HepG2 (cell line): Measurements from ENCODE around the gene RPL35. TPM values are rescaled to one million over a fixed set of nuclear protein-coding genes. Genes with fewer than 3 reads are reported as not detected.

Source experiments
- BRCA1 ChIP-seq: sonication (generic); formaldehyde crosslinking; IDR thresholded peaks from 2 replicates; pipeline ENCODE4 v1.4.0; 2020; ENCODE audit warnings: missing genetic modification reagents
- EEA1 ChIP-seq: sonication (generic); formaldehyde crosslinking; IDR thresholded peaks from 2 replicates; pipeline ENCODE4 v1.5.1; 2020; ENCODE audit warnings: mild to moderate bottlenecking, missing genetic modification reagents, borderline replicate concordance
- FOXC1 ChIP-seq: sonication (generic); formaldehyde crosslinking; IDR thresholded peaks from 2 replicates; pipeline ENCODE4 v1.8.0; 2022; ENCODE audit warnings: mild to moderate bottlenecking, missing genetic modification reagents, borderline replicate concordance
- HDAC2 ChIP-seq: sonication (generic); formaldehyde crosslinking; IDR thresholded peaks from 2 replicates; pipeline ENCODE4 v1.4.0; 2020; ENCODE audit warnings: missing genetic modification reagents
- HNRNPUL1 ChIP-seq: fragments of 200-400 bp; formaldehyde crosslinking; IDR thresholded peaks from 2 replicates; pipeline ENCODE4 v1.6.1; 2017; ENCODE audit warnings: low read depth, mild to moderate bottlenecking, low read length, moderate library complexity
- HOXA5 ChIP-seq: sonication (generic); formaldehyde crosslinking; IDR thresholded peaks from 2 replicates; pipeline ENCODE4 v1.4.0; 2020; ENCODE audit warnings: missing genetic modification reagents
- IRF2 ChIP-seq: IDR thresholded peaks from 2 replicates; pipeline ENCODE4 v1.6.1; 2018; ENCODE audit warnings: missing genetic modification reagents, missing compliant biosample characterization
- KDM6A ChIP-seq: IDR thresholded peaks from 2 replicates; pipeline ENCODE4 v1.6.1; 2016; ENCODE audit warnings: low read depth
- MATR3 ChIP-seq: sonication (generic); formaldehyde crosslinking; IDR thresholded peaks from 2 replicates; pipeline ENCODE4 v1.4.0; 2020; ENCODE audit warnings: missing genetic modification reagents
- MED13 ChIP-seq: sonication (generic); formaldehyde crosslinking; IDR thresholded peaks from 2 replicates; pipeline ENCODE4 v1.5.0; 2020; ENCODE audit warnings: missing genetic modification reagents
- MIXL1 ChIP-seq: IDR thresholded peaks from 2 replicates; pipeline ENCODE4 v1.6.1; 2016
- MYC ChIP-seq: sonication (generic); formaldehyde crosslinking; IDR thresholded peaks from 2 replicates; pipeline ENCODE4 v1.9.0; 2021; ENCODE audit warnings: missing genetic modification reagents, borderline replicate concordance
- PTBP1 ChIP-seq: fragments of 200-400 bp; formaldehyde crosslinking; IDR thresholded peaks from 2 replicates; pipeline ENCODE4 v1.6.1; 2018; ENCODE audit warnings: low read length, low read depth; ENCODE audit not compliant: poor library complexity, severe bottlenecking
- RFXANK ChIP-seq: IDR thresholded peaks from 2 replicates; pipeline ENCODE4 v1.6.1; 2016
- SIX1 ChIP-seq: sonication (generic); formaldehyde crosslinking; IDR thresholded peaks from 2 replicates; pipeline ENCODE4 v1.4.0; 2020; ENCODE audit warnings: missing genetic modification reagents, borderline replicate concordance
- SMC3 ChIP-seq: IDR thresholded peaks from 2 replicates; pipeline ENCODE4 v1.6.1; 2011; ENCODE audit warnings: low read length, improper control_type of control experiment
- SOX5 ChIP-seq: IDR thresholded peaks from 2 replicates; pipeline ENCODE4 v1.6.1; 2016; ENCODE audit warnings: borderline replicate concordance
- YEATS2 ChIP-seq: sonication (generic); formaldehyde crosslinking; IDR thresholded peaks from 2 replicates; pipeline ENCODE4 v1.4.0; 2020; ENCODE audit warnings: missing genetic modification reagents, borderline replicate concordance
- YY1 ChIP-seq: IDR thresholded peaks from 2 replicates; pipeline ENCODE4 v1.6.1; 2011; ENCODE audit warnings: low read length, low read depth, moderate library complexity, mild to moderate bottlenecking; ENCODE audit not compliant: insufficient read depth, insufficient replicate concordance
- ZBTB38 ChIP-seq: sonication (generic); formaldehyde crosslinking; IDR thresholded peaks from 2 replicates; pipeline ENCODE4 v1.5.1; 2020; ENCODE audit warnings: mild to moderate bottlenecking, missing genetic modification reagents
- ZFP90 ChIP-seq: sonication (generic); formaldehyde crosslinking; IDR thresholded peaks from 2 replicates; pipeline ENCODE4 v1.8.0; 2022; ENCODE audit warnings: missing genetic modification reagents, mild to moderate bottlenecking, inconsistent platforms, borderline replicate concordance
- ZMAT3 ChIP-seq: sonication (generic); formaldehyde crosslinking; conservative IDR thresholded peaks from 2 replicates; pipeline ENCODE4 v1.7.0; 2021; ENCODE audit warnings: missing genetic modification reagents
- ZNF138 ChIP-seq: sonication (generic); formaldehyde crosslinking; IDR thresholded peaks from 2 replicates; pipeline ENCODE4 v1.5.0; 2020; ENCODE audit warnings: mild to moderate bottlenecking, low read depth, missing genetic modification reagents
- ZNF234 ChIP-seq: sonication (generic); formaldehyde crosslinking; conservative IDR thresholded peaks from 2 replicates; pipeline ENCODE4 v1.5.1; 2020; ENCODE audit warnings: mild to moderate bottlenecking, missing genetic modification reagents
- ZNF264 ChIP-seq: sonication (generic); formaldehyde crosslinking; IDR thresholded peaks from 2 replicates; pipeline ENCODE4 v1.4.0; 2020; ENCODE audit warnings: missing genetic modification reagents
- ZNF382 ChIP-seq: sonication (generic); formaldehyde crosslinking; IDR thresholded peaks from 2 replicates; pipeline ENCODE4 v1.5.0; 2020; ENCODE audit warnings: missing genetic modification reagents, mild to moderate bottlenecking, borderline replicate concordance
- ZNF607 ChIP-seq: sonication (generic); formaldehyde crosslinking; IDR thresholded peaks from 2 replicates; pipeline ENCODE4 v1.5.1; 2020; ENCODE audit warnings: missing genetic modification reagents, mild to moderate bottlenecking, borderline replicate concordance
- ZNF629 ChIP-seq: sonication (generic); formaldehyde crosslinking; conservative IDR thresholded peaks from 2 replicates; pipeline ENCODE4 v1.5.0; 2020; ENCODE audit warnings: missing genetic modification reagents
- ZNF720 ChIP-seq: sonication (generic); formaldehyde crosslinking; IDR thresholded peaks from 2 replicates; pipeline ENCODE4 v1.4.0; 2020; ENCODE audit warnings: missing genetic modification reagents
- ZNF883 ChIP-seq: sonication (generic); formaldehyde crosslinking; IDR thresholded peaks from 2 replicates; pipeline ENCODE4 v1.5.1; 2020; ENCODE audit warnings: mild to moderate bottlenecking, missing genetic modification reagents; ENCODE audit errors: not compliant biosample characterization
- polyA plus RNA-seq, 8 experiments: library from polyadenylated mRNA; depleted of rRNA in 3 of 8; stranded (reverse) in 7 of 8; unstranded in 1 of 8; fragments of >200 nt; fragmentation: Illumina TruSeq in 4 of 8; extraction: Trizol in 4 of 8; gene quantifications; 2 replicates each; pipeline versions ENCODE4 v1.2.1 to v1.2.3, GENCODE V29; 2011 to 2016; ENCODE audit warnings: low read depth in 4 of 8, missing spikeins in 1 of 8, mixed read lengths in 1 of 8; ENCODE audit not compliant: insufficient read depth in 1 of 8
- total RNA-seq, 5 experiments: library from RNA; depleted of rRNA; stranded (reverse); fragments of >200 nt; fragmentation: Illumina TruSeq; extraction: Trizol; gene quantifications; 2 replicates each; pipeline ENCODE4 v1.2.3, GENCODE V29; 2016; ENCODE audit warnings: low read depth in 1 of 5
- TF ChIP-seq, protein P1 (sequence below): IDR thresholded peaks from 2 replicates; pipeline ENCODE4 v1.6.1; 2016; ENCODE audit warnings: low read depth, borderline replicate concordance
- TF ChIP-seq, protein P2 (sequence below): sonication (generic); formaldehyde crosslinking; IDR thresholded peaks from 2 replicates; pipeline ENCODE4 v1.5.1; 2020; ENCODE audit warnings: missing genetic modification reagents, mild to moderate bottlenecking, borderline replicate concordance

The RPL35 gene
- total and polyA plus RNA-seq, 2 of the 13 experiments (the other 11 are each of a cell fraction or from before 2014, with no cell fraction given) = 2,153 to 2,935 TPM

DNA sequence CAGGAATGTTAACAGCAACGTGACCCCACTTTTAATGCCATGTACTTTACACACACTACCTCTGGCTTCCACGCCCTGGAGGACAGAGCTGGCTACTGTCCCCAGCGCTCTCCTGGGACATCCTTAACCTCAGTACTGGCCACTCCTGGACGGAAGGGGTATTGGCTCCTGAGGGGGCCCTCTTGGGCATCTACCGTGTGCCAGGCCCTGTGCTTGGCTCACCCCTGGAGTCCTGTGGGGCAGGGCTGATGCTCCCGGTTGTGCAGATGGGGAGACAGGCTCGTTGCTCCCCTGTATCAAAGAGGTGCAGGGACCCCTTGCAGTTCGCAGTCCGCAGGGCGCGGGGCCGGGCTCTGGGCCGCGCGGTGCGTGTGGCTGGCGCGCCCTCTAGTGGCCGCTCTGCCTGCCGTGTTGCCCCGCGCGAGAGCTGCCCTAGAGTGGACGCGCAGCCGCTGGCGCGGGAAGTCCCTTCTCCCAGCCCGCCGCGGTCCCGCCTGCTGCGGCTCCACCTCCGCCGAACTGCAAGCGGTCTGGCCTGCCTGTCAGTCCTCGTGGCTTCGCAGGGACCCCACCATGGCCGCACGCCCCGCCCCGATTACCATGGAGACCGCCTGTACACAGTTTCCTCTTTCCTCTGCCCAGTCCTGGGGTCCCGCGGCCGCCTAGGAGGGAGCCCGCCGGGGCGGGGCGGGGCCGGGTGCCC, 8.8 kb downstream of the RPL35 start, which contains the start of gene WDR38 (continued):
- TF ChIP-seq, protein P1, sequence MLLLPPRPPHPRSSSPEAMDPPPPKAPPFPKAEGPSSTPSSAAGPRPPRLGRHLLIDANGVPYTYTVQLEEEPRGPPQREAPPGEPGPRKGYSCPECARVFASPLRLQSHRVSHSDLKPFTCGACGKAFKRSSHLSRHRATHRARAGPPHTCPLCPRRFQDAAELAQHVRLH (CRISPR knock-in tag) = peak; percentile 75; the same call in 1 of the 2 replicates
- TF ChIP-seq YY1 (peak; percentile 39), ZNF138 (CRISPR knock-in tag) (no peak), ZNF382 (no peak), SIX1 (CRISPR knock-in tag) (no peak), HOXA5 (CRISPR knock-in tag) (0 out of 2 replicates have a peak, but pooled peaks have one; percentile 27), HNRNPUL1 (no peak), SOX5 (no peak), ZFP90 (peak; percentile 40; the same call in 1 of the 2 replicates), ZNF883 (CRISPR knock-in tag) (no peak), EEA1 (CRISPR knock-in tag) (0 out of 2 replicates have a peak, but pooled peaks have one; percentile 36), MYC (CRISPR knock-in tag) (peak; percentile 65; the same call in 1 of the 2 replicates), ZNF234 (CRISPR knock-in tag) (no peak), RFXANK (no peak), MED13 (CRISPR knock-in tag) (no peak), MATR3 (no peak), YEATS2 (CRISPR knock-in tag) (peak; percentile 39; the same call in 1 of the 2 replicates), ZMAT3 (CRISPR knock-in tag) (no peak), ZNF720 (CRISPR knock-in tag) (no peak), KDM6A (CRISPR knock-in tag) (no peak), ZNF629 (no peak; the same call in 1 of the 2 replicates), PTBP1 (peak; percentile 49), FOXC1 (peak; percentile 39; the same call in 1 of the 2 replicates), SMC3 (peak; percentile 21), BRCA1 (0 out of 2 replicates have a peak, but pooled peaks have one; percentile 74), MIXL1 (CRISPR knock-in tag) (no peak), ZNF607 (CRISPR knock-in tag) (no peak), ZNF264 (no peak), HDAC2 (peak; percentile 32; the same call in 1 of the 2 replicates), ZBTB38 (peak; percentile 62), IRF2 (CRISPR knock-in tag) (no peak)
- TF ChIP-seq, protein P2, sequence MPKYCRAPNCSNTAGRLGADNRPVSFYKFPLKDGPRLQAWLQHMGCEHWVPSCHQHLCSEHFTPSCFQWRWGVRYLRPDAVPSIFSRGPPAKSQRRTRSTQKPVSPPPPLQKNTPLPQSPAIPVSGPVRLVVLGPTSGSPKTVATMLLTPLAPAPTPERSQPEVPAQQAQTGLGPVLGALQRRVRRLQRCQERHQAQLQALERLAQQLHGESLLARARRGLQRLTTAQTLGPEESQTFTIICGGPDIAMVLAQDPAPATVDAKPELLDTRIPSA (CRISPR knock-in tag) = no peak
